Smooth muscle cell (in vitro differentiated cells): ENCODE results near the gene UAP1L1. TPM values are rescaled to one million over a fixed set of nuclear protein-coding genes. Genes with fewer than 3 reads are reported as not detected.

ENCODE experiments used
- DNase-seq: peaks from one replicate; lab custom pipeline; 2025; ENCODE audit not compliant: unreplicated experiment; lab: John Stamatoyannopoulos, UW
- H2AFZ ChIP-seq: fragments of 200-600 bp; sonication (generic); 2 replicates; pipeline ENCODE4 v1.6.0; 2016; ENCODE audit warnings: antibody characterized with exemption, low read depth, mild to moderate bottlenecking
- H3F3A ChIP-seq: fragments of 200-600 bp; sonication (generic); 2 replicates; pipeline ENCODE4 v1.6.0; 2017; ENCODE audit warnings: antibody characterized with exemption, low read depth
- H3K27ac ChIP-seq: fragments of 200-600 bp; sonication (generic); 2 replicates; pipeline ENCODE4 v1.5.1; 2016; ENCODE audit warnings: low read depth, mild to moderate bottlenecking
- H3K27me3 ChIP-seq: fragments of 200-600 bp; sonication (generic); 2 replicates; pipeline ENCODE4 v1.6.1; 2016; ENCODE audit warnings: low read depth, mild to moderate bottlenecking
- H3K36me3 ChIP-seq: fragments of 200-600 bp; sonication (generic); 2 replicates; pipeline ENCODE4 v1.5.1; 2016; ENCODE audit warnings: low read depth
- H3K4me1 ChIP-seq: fragments of 200-600 bp; sonication (generic); 2 replicates; pipeline ENCODE4 v1.5.1; 2016; ENCODE audit warnings: low read depth
- H3K4me2 ChIP-seq: fragments of 200-600 bp; sonication (generic); 2 replicates; pipeline ENCODE4 v1.6.0; 2016; ENCODE audit warnings: mild to moderate bottlenecking
- H3K4me3 ChIP-seq: fragments of 200-600 bp; sonication (generic); 2 replicates; pipeline ENCODE4 v1.5.1; 2016; ENCODE audit warnings: mild to moderate bottlenecking
- H3K79me2 ChIP-seq: fragments of 200-600 bp; sonication (generic); 2 replicates; pipeline ENCODE4 v1.6.0; 2016; ENCODE audit warnings: low read depth, mild to moderate bottlenecking
- H3K9ac ChIP-seq: fragments of 200-600 bp; sonication (generic); 2 replicates; pipeline ENCODE4 v1.6.0; 2016; ENCODE audit warnings: low read depth
- H3K9me3 ChIP-seq: fragments of 200-600 bp; sonication (generic); replicated peaks from 2 replicates; pipeline ENCODE4 v1.5.1; 2016; ENCODE audit warnings: low read depth
- H4K20me1 ChIP-seq: fragments of 200-600 bp; sonication (generic); 2 replicates; pipeline ENCODE4 v1.6.0; 2016; ENCODE audit warnings: low read depth
- CTCF ChIP-seq: fragments of 200-600 bp; sonication (generic); IDR thresholded peaks from 2 replicates; pipeline ENCODE4 v1.5.1; 2017; ENCODE audit warnings: borderline replicate concordance, mild to moderate bottlenecking, antibody characterized with exemption; ENCODE audit not compliant: insufficient read depth, poor library complexity, severe bottlenecking
- WGBS: methylation state at CpG from one replicate; pipeline ENCODE4 v1.1.7; 2016; ENCODE audit warnings: low lambda C conversion rate; 5-methylcytosine and 5-hydroxymethylcytosine counted together
- polyA plus RNA-seq: library from polyadenylated mRNA; unstranded; fragments of >200 nt; fragmentation: Nextera tagmentation; extraction: Ambion mirVana; gene quantifications from 2 replicates; pipeline ENCODE4 v1.2.1, GENCODE V29; 2016
- total RNA-seq: library from RNA; depleted of rRNA; stranded (reverse); fragments of >200 nt; gene quantifications from 2 replicates; pipeline ENCODE4 v1.2.3, GENCODE V29; 2014

Gene UAP1L1
- total and polyA plus RNA-seq, 2 experiments from 2014 or later = 5.8 to 23.8 TPM

GRCh38 chr9:137069508-137070091 is 7.7 kb upstream of the UAP1L1 start:
- peak overlapping the region; percentile 95 for H3K4me2 ChIP-seq
- TF ChIP-seq CTCF = no peak
- no peaks in the 10 kb centered on the region for H3F3A ChIP-seq
- H3K27ac ChIP-seq = no peak overlapping the region
- peaks cover 6% of the 10 kb centered on the region for H3K27me3 ChIP-seq
- no peaks in the 10 kb centered on the region for H4K20me1 ChIP-seq
- H3K9me3 ChIP-seq = no peaks in the 10 kb centered on the region
- WGBS = 7% methylated on average over 32 of the region's 52 CpGs
- peak overlapping the region; percentile 32 for H3K4me3 ChIP-seq
- no peak for DNase-seq
- H3K4me1 ChIP-seq = peaks cover 8% of the 10 kb centered on the region
- no peak overlapping the region for H3K9ac ChIP-seq
- no peaks in the 10 kb centered on the region for H3K36me3 ChIP-seq
- H3K79me2 ChIP-seq = no peaks in the 10 kb centered on the region
- no peak overlapping the region for H2AFZ ChIP-seq

GRCh38 chr9:137070201-137070905 is 7.0 kb upstream of the UAP1L1 start, which contains the start of gene SAPCD2:
SAPCD2 (minus strand) TSS chr9:137070557; CDS start chr9:137070460, 97 bp downstream.
- Histone ChIP-seq H3K79me2 (no peaks in the 10 kb centered on the region), H3K4me1 (peaks cover 8% of the 10 kb centered on the region), H3K27ac (no peak within 1 kb of the TSS), H3K9me3 (no peaks in the 10 kb centered on the region), H2AFZ (peak within 1 kb of the TSS; percentile 51), H3K36me3 (no peaks in the 10 kb centered on the region), H3K4me2 (peak within 1 kb of the TSS; percentile 95), H3K9ac (no peak within 1 kb of the TSS), H3F3A (no peaks in the 10 kb centered on the region), H3K4me3 (peak within 1 kb of the TSS; percentile 51), H3K27me3 (peaks cover 6% of the 10 kb centered on the region), H4K20me1 (no peaks in the 10 kb centered on the region)
- TF ChIP-seq CTCF = no peak
- DNase-seq = peak; percentile 52
- under 1% methylated on average over 68 of the region's 74 CpGs for WGBS

GRCh38 chr9:137070906-137071275 is 6.4 kb upstream of the UAP1L1 start:
- 23% methylated on average over 6 of the region's 6 CpGs for WGBS
- no peaks in the 10 kb centered on the region for H3K36me3 ChIP-seq
- no peak overlapping the region for H3K9ac ChIP-seq
- no peaks in the 10 kb centered on the region for H3K9me3 ChIP-seq
- peak overlapping the region; percentile 95 for H3K4me2 ChIP-seq
- peaks cover 8% of the 10 kb centered on the region for H3K4me1 ChIP-seq
- H3F3A ChIP-seq = no peaks in the 10 kb centered on the region
- no peaks in the 10 kb centered on the region for H4K20me1 ChIP-seq
- peak overlapping the region; percentile 51 for H3K4me3 ChIP-seq
- no peak overlapping the region for H3K27ac ChIP-seq
- peaks cover 6% of the 10 kb centered on the region for H3K27me3 ChIP-seq
- H2AFZ ChIP-seq = peak overlapping the region; percentile 51
- TF ChIP-seq CTCF = no peak
- no peak for DNase-seq
- no peaks in the 10 kb centered on the region for H3K79me2 ChIP-seq
